GDM1 (cell line): Measurements from ENCODE around the gene CUBN.

Experiments used
- DNase-seq: peaks from one replicate; lab custom pipeline; 2025; lab: John Stamatoyannopoulos, UW

Gene CUBN

DNA sequence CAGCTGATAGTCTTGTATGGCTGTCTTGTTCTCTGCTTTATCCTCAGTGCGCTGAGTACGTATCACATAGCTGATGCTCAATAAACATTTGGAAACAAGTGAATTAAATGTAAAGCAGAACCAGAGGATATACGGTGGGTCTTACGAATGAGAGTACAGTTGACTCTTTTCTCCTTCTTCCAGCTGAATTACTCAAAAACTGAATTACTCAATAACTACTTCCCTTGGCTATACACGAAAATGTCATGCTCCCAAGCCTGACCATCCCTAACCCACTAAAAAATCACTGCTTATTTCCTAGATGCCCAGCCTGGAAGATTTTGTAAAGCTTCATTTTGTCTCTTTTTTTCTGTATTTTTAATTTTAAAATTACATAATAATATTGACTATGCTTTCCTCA lies 309.2 kb downstream of the CUBN start:
- DNase-seq: no peak

- DNase-seq: no peak
Observed at GRCh38 chr10:16820018-16820417, 309.6 kb downstream of the CUBN start.

- no peak for DNase-seq
Observed at GRCh38 chr10:16819436-16819835, 310.2 kb downstream of the CUBN start.

DNA sequence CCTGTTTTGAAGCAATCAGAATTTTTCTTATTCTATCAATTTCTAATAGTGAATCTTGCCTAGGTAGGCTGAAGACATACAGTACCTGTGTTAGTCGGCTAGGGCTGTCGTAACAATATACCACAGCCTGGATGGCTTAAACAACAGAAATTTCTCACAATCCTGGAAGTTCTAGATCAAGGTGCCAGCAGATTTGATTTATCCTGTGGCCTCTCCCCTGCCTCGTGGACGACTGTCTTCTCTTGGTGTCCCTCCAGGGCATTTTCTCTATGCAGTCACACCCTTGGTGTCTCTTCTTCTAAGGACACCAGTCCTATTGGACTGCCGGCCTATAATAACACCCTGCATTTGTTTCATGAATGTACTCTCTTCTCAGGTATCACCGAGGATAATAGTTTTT lies 310.6 kb downstream of the CUBN start:
- DNase-seq: no peak

DNA sequence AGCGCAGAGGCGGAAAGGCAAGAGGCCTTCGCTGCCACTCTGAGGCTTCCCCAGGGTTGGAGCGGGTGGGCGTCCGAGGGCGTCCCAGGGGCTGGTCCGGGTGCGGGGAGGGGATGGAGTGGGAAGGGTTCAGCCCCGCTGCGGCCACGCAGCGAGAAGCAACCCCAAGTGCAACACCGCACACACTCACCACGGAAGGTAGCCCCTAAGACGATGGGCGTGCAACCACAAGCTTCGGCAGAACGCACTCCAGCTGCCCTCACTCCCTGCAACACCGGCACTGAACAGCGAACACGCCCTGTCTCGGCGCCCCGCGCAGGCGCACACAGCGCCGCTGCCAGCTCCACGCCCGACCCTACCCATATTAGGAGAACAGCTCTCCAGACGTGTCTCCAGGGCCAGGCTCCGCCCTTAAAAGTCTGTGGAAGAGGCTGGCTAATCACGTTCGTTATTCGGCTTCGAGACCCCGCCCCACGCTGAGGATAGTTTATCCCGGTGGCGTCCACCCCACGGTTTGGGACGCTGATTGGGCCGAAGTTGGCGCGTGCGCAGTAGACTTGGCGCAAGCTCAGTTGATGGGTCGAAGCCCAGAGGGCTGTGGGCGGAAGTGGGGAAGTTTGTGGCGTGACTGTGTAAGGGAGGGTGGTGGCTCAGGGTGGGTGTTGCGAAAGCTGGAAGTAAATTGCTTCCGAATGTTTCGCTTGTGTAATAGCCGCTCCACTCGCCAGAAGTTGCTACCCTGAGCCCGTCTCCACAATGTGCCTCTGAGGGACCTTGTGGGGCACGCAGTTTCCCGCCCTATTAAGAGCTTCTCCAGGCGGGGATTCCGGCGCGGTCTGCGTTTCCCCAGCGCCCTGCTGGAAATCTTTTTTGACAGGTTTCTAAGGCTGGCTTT lies 312.2 kb downstream of the CUBN start, which contains the start of gene RSU1:
Gene RSU1, minus strand, starts transcription at position 300 of the 895 bp plus-strand sequence. CDS start 343 bp downstream, outside the sequence.
- DNase-seq: peak; percentile 99

DNA sequence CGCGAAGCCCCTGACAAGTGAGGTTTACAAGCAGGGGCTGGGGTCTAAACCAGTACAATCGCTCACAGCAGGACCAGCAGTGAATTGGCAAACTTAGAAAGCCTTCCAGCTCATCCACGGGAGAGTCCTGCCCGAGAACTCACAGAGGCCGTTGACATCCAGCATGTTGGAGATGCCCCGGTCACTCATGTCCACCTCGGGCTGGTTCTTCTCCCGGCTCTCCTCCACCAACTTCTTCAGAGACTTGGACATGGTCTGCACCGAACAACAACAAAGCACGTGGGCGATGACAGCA lies 312.8 kb downstream of the CUBN start:
- DNase-seq: no peak

DNA sequence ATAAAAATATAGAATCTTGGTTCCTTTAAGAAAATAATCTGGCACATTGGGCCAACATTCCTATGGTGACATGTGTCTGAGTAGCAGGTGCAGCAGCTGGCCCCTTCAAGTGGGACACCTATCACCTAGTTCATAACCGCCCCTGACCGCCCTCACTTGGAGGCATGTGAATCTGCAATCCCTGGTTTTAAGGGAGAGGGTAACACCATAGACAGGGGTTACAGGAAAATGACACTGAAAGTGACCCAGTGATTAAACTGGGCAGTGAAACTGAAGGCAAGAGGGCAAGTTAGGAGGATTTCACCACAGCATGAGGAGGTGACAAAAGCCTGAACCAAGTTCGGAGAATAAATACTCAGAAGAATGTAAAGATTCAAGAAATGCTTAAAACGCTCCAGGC lies 313.4 kb downstream of the CUBN start:
- no peak for DNase-seq

DNA sequence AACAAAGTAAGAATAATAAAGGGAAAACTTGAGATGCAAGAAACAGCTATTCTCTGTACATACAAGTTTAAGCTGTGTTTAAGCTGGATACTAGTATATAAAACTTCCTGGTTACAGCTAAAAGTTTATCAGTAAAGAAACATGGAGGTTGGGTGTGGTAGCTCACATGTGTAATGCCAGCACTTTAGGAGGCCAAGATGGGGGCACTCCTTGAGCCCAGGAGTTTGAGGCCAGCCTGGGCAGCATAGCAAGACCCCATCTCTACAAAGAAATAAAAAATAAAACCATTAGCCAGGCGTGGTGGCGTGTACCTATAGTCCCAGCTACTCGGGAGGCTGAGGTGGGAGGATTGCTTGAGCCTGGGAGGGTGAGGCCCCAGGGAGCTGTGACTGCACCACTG lies 315.6 kb downstream of the CUBN start:
- no peak for DNase-seq

GRCh38 chr10:16812676-16813075 lies 316.9 kb downstream of the CUBN start:
- no peak for DNase-seq

- DNase-seq: no peak
Observed at GRCh38 chr10:16811765-16812164, 317.8 kb downstream of the CUBN start.

DNA sequence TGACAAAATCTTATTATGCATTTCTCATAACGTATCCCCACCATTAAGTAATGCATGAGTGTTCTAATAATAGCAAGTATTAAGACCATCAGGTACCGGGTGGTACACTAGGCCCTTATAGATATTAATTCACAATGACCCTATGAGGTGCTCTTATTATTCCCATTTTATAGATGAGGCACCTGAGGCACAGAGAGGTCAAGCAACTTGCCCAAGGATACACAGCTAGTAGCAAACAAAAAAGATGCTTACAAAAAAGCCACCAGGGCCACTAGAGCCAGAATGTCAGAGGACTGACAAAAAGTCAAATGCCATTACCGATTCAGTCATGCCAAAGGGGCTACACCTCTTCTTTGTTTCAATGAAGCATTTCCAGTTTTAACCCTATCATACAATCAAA lies 318.3 kb downstream of the CUBN start:
- no peak for DNase-seq

GRCh38 chr10:16809074-16809718 lies 320.4 kb downstream of the CUBN start:
- DNase-seq: no peak

DNA sequence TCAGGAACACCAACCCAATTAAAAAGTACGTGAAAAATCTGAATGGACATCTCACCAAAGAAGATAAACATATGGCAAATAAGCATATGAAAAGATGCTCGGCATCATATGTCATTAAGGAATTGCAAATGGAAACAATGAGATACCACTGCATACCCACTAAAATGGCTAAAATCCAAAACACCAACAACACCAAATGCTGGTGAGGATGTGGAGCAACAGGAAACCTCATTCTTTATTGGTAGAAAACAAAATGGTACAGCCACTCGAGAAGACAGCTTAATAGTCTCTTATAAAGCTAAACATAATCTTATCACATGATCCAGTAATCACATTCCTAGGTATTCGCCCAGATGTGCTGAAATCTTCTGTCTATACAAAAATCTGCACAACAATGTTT lies 325.5 kb downstream of the CUBN start:
- no peak for DNase-seq

- DNase-seq: no peak
Observed at GRCh38 chr10:16803464-16803863, 326.1 kb downstream of the CUBN start.

DNA sequence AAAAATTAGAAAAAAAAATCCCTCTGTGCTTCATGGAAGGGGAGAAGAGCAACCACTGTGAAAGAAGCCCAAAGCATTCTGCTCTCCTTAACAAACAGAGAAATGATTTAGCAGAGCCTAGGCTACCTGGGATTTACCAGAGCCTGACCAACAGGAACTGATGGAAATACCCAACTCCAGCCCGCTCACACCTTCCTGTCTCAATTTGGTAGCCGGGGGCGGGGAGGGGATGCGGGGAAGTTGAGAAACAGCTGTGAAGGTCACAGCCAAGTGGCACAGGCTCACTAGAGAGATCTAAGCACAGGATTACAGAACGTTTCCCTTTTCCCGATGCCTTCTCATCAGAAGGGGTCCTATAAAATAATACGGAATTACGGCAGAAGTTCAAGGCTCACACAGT lies 330.0 kb downstream of the CUBN start:
- DNase-seq: no peak

GRCh38 chr10:16798571-16798970 lies 331.0 kb downstream of the CUBN start:
- DNase-seq: no peak

GRCh38 chr10:16795410-16796073 lies 334.1 kb downstream of the CUBN start:
- DNase-seq: no peak

DNA sequence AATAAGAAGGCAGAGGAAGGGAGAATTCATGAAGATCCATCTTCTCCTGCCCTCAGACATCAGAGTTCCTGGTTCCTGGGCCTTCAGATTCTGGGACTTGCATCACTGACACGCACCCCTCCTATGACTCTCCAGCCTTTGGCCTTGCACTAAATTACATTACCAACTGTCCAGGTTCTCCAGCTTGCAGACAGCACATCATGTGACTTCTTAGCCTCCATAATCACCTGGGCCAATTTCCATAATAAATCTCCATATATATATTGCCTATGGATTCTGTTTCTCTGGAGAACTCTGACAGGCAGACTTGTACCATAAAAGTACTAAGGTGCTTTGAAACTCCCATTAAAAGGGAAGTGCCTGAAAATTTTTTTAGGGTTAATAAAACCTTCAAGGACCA lies 335.6 kb downstream of the CUBN start:
- no peak for DNase-seq

DNA sequence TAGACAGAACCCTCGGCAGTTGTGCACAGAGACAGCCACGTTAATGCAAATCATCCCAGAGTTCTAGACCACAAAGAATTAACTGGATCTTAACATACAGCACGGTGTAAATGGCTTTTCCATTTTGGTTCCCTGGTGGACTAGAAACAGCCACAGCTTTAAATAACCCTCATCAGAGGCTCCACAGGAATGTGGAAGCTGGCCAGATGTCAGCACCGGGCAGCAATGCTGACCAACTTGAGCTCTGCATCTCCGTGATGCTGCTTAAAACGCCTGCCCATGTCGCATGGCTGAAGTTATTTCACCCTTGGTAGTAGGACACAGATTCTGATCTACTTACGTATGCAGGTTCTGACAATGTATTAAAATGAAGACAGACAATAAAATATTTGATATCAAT lies 336.9 kb downstream of the CUBN start:
- no peak for DNase-seq

DNA sequence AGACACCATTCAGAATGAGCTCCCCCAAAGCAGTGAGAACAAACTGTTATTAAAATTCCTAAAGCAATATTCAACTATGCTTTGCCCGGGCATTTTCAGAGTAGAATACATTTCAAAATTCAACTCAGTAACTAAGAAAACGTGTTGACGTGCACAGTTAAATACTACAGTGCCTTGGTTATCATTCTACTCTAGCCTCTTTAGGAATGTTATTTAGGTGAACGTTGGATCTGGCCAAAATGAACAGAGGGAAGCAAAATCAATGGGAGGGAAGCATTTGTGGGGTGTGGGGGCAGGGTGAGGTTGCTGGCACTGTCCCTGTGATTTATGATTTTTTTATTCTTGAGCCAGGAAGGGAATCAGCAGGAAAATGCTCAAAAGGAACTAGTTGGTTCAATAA lies 339.8 kb downstream of the CUBN start:
- DNase-seq: no peak

DNA sequence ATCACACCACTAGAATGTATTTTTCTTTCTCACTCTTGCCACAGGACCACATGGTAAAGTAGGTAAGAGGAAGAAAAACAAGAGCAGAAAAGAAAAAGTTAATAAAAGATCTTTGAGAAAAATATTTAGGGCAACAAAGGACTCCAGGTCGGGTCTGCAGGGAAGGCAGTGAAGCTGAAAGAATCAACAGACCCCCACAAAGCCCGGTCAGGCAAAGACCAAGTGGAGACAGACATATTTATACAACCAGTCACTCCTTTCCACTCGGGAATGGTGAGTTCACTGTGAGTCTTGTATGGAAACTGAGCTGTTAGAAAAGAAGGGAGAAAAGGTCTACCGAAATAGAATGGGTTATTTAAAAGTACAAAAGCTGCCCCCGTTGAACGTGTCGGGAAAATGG lies 340.4 kb downstream of the CUBN start:
- no peak for DNase-seq

DNA sequence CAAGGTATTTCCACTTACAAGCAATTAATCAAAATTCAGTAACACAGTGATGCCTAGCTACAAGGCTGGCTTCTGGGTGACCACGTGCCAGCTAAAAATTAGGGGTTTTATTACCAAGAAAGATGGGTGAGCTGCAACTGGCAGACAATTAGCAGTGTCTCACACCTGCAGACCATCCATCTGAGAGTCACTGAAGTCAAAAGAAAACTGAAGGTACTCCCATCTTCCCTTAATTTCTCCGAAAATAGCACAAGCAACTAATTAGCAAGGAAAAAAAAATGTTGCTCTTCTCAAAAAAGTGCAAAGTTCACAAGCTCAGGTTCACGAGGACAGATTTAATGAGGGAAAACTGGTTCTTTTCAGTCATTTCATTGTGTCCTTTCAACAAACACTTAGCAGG lies 340.8 kb downstream of the CUBN start:
- no peak for DNase-seq

DNA sequence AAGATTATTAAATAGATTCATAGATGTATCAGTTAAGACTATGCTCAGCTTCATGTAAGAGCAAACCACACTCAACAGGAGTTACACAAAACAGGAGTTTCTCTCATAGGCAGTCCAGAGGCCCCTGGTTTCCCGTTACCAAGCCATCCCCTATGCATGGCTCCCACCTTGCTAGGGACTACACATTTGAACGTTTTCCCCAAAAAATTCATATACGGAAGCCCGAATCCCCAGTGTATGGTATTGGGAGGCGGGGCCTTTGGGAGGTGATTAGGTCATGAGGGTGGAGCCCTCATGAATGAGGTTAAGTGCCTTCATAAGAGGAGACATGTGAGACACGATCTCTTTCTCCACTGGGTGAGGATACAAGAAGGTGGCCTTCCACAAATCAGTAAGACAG lies 341.5 kb downstream of the CUBN start:
- no peak for DNase-seq
